Pancreas (tissue), 10 donors: ENCODE results near the gene ASCC2. TPM values are rescaled to one million over a fixed set of nuclear protein-coding genes. Genes with fewer than 3 reads are reported as not detected.

Source experiments
- ATAC-seq, 4 donors: fragments of 200-7000 bp; cut with Tn5 transposase; one replicate each; pipeline versions ENCODE4 v1.8.0 to v1.9.1; 2020; ENCODE audit warnings: mild to moderate bottlenecking in 4 of 4, moderate library complexity in 4 of 4
- DNase-seq, 6 donors: peaks; one replicate each; pipeline ENCODE4 v3.0.0-alpha.2; 2020
- FAIRE-seq: peaks from 2 replicates; lab custom pipeline; 2012; peaks lifted over from hg19 to GRCh38; lab: Jason Lieb, UNC
- H3K27ac ChIP-seq, 4 donors: fragments of 200-600 bp; sonication (generic); 1 replicate in 3 of 4; 2 replicates in 1 of 4; pipeline versions ENCODE4 v1.5.0 to v1.8.0; 2020
- H3K27me3 ChIP-seq, 4 donors: fragments of 200-600 bp; one replicate each; pipeline ENCODE4 v1.8.0; 2021
- H3K36me3 ChIP-seq, 3 donors: fragments of 200-600 bp; sonication (generic) in 1 of 3; one replicate each; pipeline versions ENCODE4 v1.5.0 to v1.8.0; 2020 to 2021
- H3K4me1 ChIP-seq, 3 donors: fragments of 200-600 bp; one replicate each; pipeline ENCODE4 v1.8.0; 2021
- H3K4me3 ChIP-seq, 4 donors: fragments of 200-600 bp; sonication (generic) in 2 of 4; one replicate each; pipeline versions ENCODE4 v1.5.0 to v1.8.0; 2020 to 2021
- H3K9me3 ChIP-seq, 4 donors: fragments of 200-600 bp; one replicate each; pipeline ENCODE4 v1.8.0; 2021
- CTCF ChIP-seq, 4 donors: fragments of 200-600 bp; sonication (generic) in 3 of 4; IDR thresholded peaks; one replicate each; pipeline versions ENCODE4 v1.5.0 to v1.8.0; 2021; ENCODE audit warnings: antibody characterized with exemption in 4 of 4
- WGBS, 2 donors: extraction: QIAGEN DNeasy Blood & Tissue Kit; methylation state at CpG; one replicate each; pipeline ENCODE4 v1.1.7; 2013; 5-methylcytosine and 5-hydroxymethylcytosine counted together
- intact Hi-C, 3 donors: fragments of 100-400 bp; cut with DNase I; formaldehyde crosslinking; loops; one replicate each; pipeline versions ENCODE4 v1.11.1 to v1.14.2; 2022
- polyA plus RNA-seq, 2 donors: library from polyadenylated mRNA; stranded (reverse); fragments of 200-250 nt; gene quantifications; one replicate each; pipeline ENCODE4 v1.2.3, GENCODE V29; 2013
- total RNA-seq, 6 donors: library from RNA; stranded (reverse); fragmentation: NEBNext Ultra II Directional in 4 of 6; extraction: Animal tissue kit (Norgen Biotek cat#: 25700) in 4 of 6; gene quantifications; one replicate each; pipeline versions ENCODE4 v1.2.1 to v1.2.4, GENCODE V29; 2021 to 2023
- donor health status: healthy with polysubstance abuse.
- donor health status: DM: no; HTN: no; CAD: no; lungs with moderate emphysema.
- donor health status: DM: no; HTN: no; CAD: no.
- donor health status: control.
- donor health status: control.
- donor health status: Bipolar disorder and iron deficiency.
- donor health status: DM: yes; HTN: yes; CAD: no.
- donor health status: DM: no; HTN: no; CAD: no.
- donor health status: DM: no; HTN: no; CAD: no.
- donor health status: DM: yes; HTN: yes; CAD: no.

ASCC2 gene
- total and polyA plus RNA-seq, 8 donors = 26.4 to 66.6 (median 31.1) TPM

- 73 to 81% methylated on average over 2 of the region's 2 CpGs for WGBS, 2 donors
These were observed 68.3 kb downstream of the ASCC2 start for GRCh38 chr22:29769723-29770321.

GRCh38 chr22:29768052-29768693 is 69.9 kb downstream of the ASCC2 start:
- Histone ChIP-seq H3K4me1 (peaks cover 2 to 14% (median 5%) of the 10 kb centered on the region in 3 donors), H3K27ac (no peak overlapping the region), H3K27me3 (no peaks in the 10 kb centered on the region), H3K4me3 (peak overlapping the region; percentile 57 to 93 (median 68)), H3K9me3 (no peaks in the 10 kb centered on the region), H3K36me3 (peaks cover 0 to 16% (median 10%) of the 10 kb centered on the region in 3 donors)
- intact Hi-C loops = no loop called here
- no peak for ATAC-seq
- no peak for FAIRE-seq
- no peak for DNase-seq
- no peak for TF ChIP-seq CTCF (IDR thresholded peaks at IDR 0.05)
- 25 to 30% methylated on average over 6 of the region's 6 CpGs for WGBS, 2 donors

More at GRCh38 chr22:29769723-29770321, 68.3 kb downstream of the ASCC2 start:
- Histone ChIP-seq H3K27me3 (no peaks in the 10 kb centered on the region), H3K9me3 (no peaks in the 10 kb centered on the region), H3K4me1 (peaks cover 2 to 14% (median 5%) of the 10 kb centered on the region in 3 donors), H3K27ac (no peak overlapping the region), H3K4me3 (no peak overlapping the region), H3K36me3 (peaks cover 0 to 16% (median 10%) of the 10 kb centered on the region in 3 donors)
- no peak for TF ChIP-seq CTCF (IDR thresholded peaks at IDR 0.05)
- FAIRE-seq (no peak), ATAC-seq (no peak), DNase-seq (no peak)
- intact Hi-C loops = no loop called here

- ATAC-seq (peak; percentile 84 to 93 (median 88)), DNase-seq (peak; percentile 90 to 97 (median 92)), FAIRE-seq (no peak)
- TF ChIP-seq CTCF (IDR thresholded peaks at IDR 0.05) = no peak
- Histone ChIP-seq H3K4me3 (peak within 1 kb of the TSS; percentile 57 to 93 (median 68)), H3K4me1 (peaks cover 2 to 14% (median 5%) of the 10 kb centered on the region in 3 donors), H3K27me3 (no peaks in the 10 kb centered on the region), H3K27ac (peak within 1 kb of the TSS; percentile 74 to 84 (median 80)), H3K36me3 (peaks cover 0 to 16% (median 10%) of the 10 kb centered on the region in 3 donors), H3K9me3 (no peaks in the 10 kb centered on the region)
- 1 to 11% methylated on average over 46 of the region's 46 CpGs for WGBS, 2 donors
- intact Hi-C loops = no loop called here
These were observed 70.7 kb downstream of the ASCC2 start, which contains the start of gene UQCR10 for GRCh38 chr22:29767171-29768051. TSS of gene UQCR10 (plus strand) at chr22:29767369. CDS start at chr22:29767399, 30 bp downstream.

- intact Hi-C loops = no loop called here
- Histone ChIP-seq H3K4me1 (peaks cover 2 to 14% (median 5%) of the 10 kb centered on the region in 3 donors), H3K27ac (peak within 1 kb of the TSS; percentile 74 to 84 (median 80)), H3K4me3 (peak within 1 kb of the TSS; percentile 57 to 93 (median 68)), H3K36me3 (peaks cover 0 to 16% (median 10%) of the 10 kb centered on the region in 3 donors), H3K9me3 (no peaks in the 10 kb centered on the region), H3K27me3 (no peaks in the 10 kb centered on the region)
- 0% methylated on average over 32 of the region's 32 CpGs for WGBS, 2 donors
- ATAC-seq (peak; percentile 98 to 99 (median 98)), DNase-seq (peak; percentile 91 to 99 (median 96)), FAIRE-seq (peak; percentile 85)
- TF ChIP-seq CTCF (IDR thresholded peaks at IDR 0.05) = no peak
These were observed 71.4 kb downstream of the ASCC2 start, which contains the start of gene ZMAT5 for GRCh38 chr22:29766632-29767170. TSS of gene ZMAT5 (minus strand) at chr22:29767007. CDS start at chr22:29748544, 18,463 bp downstream.
